GM12891 (cell line): ENCODE results near the gene LDLRAD3.

Experiments
- DNase-seq: peaks from one replicate; pipeline ENCODE4 v3.0.0; 2011; ENCODE audit warnings: low spot score; ENCODE audit not compliant: insufficient read length
- FAIRE-seq: peaks from 2 replicates; lab custom pipeline; 2011; peaks lifted over from hg19 to GRCh38; lab: Jason Lieb, UNC
- PAX5 ChIP-seq: IDR thresholded peaks from 2 replicates; pipeline ENCODE4 v1.6.1; 2011; ENCODE audit warnings: low read length, moderate library complexity, mild to moderate bottlenecking; ENCODE audit not compliant: insufficient read depth, severe bottlenecking
- POLR2A ChIP-seq: IDR thresholded peaks from 2 replicates; pipeline ENCODE4 v1.6.1; 2011; ENCODE audit warnings: low read depth, low read length, control low read depth
- POLR2AphosphoS5 ChIP-seq: IDR thresholded peaks from 2 replicates; pipeline ENCODE4 v1.6.1; 2011; ENCODE audit warnings: low read depth, low read length, control low read depth
- POU2F2 ChIP-seq: IDR thresholded peaks from 2 replicates; pipeline ENCODE4 v1.6.1; 2011; ENCODE audit warnings: low read depth, mild to moderate bottlenecking, control low read depth, low read length, moderate library complexity
- SPI1 ChIP-seq: IDR thresholded peaks from 2 replicates; pipeline ENCODE4 v1.6.1; 2011; ENCODE audit warnings: low read depth, low read length, control low read depth
- TAF1 ChIP-seq: IDR thresholded peaks from 2 replicates; pipeline ENCODE4 v1.6.1; 2011; ENCODE audit warnings: low read depth, low read length, control low read depth

The LDLRAD3 gene

DNA sequence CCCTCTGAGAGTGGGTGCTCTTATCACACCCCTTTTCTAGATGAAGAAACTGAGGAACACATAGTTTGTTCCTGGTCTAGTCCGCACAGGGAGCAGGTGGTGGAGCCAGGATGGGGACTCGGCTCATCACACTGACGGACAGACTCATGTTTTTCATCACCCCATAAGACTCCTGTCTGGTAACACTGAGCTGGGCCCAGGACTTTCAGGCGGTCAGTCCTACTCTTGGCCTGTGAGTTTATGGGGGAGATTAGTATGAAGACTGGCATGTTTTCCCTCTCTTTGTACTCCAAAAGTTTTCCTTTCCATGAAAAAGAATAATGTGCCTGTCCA, 160.8 kb downstream of the LDLRAD3 start:
- FAIRE-seq (no peak), DNase-seq (no peak)
- TF ChIP-seq POU2F2 (no peak), POLR2A (no peak), SPI1 (no peak), TAF1 (no peak), PAX5 (no peak), POLR2AphosphoS5 (no peak)

DNA sequence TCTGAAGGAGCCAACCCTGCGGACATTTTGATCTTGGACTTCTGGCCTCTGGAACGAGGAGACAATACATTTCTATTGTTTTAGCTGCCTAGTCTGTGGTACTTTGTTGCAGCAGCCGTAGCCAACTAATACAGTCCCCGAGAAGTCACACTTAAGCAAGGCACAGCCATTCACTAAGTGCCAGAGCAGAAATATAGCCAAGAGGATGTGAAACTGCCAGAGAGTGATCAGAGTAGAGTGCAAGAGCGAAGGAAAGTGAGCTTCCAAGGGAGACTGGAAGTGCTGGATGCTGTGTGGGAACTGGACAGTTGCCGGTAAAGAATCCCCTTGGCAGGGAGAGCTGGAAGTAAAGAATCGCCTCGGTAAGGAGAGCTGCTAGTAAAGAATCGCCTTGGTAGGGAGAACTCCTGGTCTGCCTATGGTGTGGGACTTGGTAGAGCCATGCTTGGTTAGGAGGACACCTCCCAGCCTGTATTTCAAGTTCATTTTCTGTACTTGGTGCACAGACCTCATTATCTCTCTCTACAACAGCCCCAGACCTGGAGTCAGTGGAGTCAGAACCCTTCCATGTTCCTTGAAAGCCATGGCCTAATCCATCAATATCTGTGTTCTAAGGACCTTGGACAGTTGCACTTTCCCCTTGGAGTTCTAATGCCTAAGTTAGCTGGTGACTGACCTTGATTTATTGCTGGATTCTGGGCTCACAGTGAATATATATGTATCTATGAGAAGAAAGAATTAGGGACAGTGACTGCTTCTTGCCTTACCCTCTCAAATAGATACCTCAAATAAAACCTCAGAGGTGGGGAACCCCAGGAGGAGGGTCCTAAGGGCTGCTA, 162.1 kb downstream of the LDLRAD3 start:
- no peak for DNase-seq
- FAIRE-seq, result no peak
- TF ChIP-seq SPI1 (peak; percentile 61; the same call in 1 of the 2 replicates), POLR2A (no peak), POU2F2 (no peak), PAX5 (no peak), TAF1 (no peak), POLR2AphosphoS5 (no peak)

DNA sequence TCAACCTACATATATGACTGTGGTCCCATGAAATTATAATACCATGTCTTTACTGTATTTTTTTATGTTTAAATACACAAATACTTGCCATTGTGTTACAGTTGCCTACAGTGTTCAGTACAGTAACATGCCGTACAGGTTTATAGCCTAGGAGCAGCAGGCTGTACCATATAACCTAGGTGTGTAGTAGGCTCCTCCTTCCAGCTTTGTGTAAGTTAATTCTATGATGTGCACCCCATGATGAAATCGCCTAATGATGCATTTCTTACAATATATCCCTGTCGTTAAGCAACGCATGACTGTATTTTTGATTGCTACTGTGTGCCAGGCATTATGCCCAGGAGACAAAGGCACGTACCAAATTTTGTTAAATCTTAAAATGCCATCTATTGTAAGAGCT, 163.7 kb downstream of the LDLRAD3 start:
- TF ChIP-seq POLR2AphosphoS5 (no peak), TAF1 (no peak), POU2F2 (no peak), SPI1 (no peak), POLR2A (no peak), PAX5 (no peak)
- no peak for DNase-seq
- FAIRE-seq, result no peak

DNA sequence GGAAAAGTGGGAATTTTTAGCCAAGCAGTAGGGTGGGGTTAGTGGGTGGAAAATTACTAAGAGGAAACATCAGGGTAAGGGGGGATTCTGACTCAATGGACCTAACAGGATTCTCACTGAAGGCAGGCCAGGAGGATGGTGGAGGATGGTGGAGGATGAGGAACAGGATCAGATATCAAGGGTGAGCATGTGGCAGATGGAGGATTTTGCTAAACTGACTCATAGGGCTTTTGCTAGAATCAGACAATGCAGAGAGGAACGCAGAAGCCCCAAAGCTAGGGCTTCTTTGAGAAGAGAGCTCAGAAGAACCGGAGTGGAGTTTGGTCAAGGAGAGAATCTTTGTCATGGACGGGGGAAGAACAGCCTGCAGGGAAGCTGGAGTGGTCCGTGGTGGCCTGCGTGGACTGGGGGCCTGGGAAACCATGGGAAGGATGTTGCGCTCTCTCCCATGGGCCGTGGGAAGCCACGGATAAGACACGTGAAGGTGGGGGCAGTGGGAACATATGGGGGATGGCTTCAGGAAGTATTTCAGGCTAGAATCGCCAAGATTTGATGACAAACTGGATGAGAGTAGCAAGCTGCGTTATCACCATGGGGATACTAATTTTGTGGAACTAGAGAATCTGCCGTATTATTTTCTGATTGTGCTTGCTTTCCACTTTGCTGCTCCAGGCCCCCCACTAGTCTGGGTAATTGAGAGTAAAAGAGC, 165.2 kb downstream of the LDLRAD3 start:
- FAIRE-seq (no peak), DNase-seq (no peak)
- TF ChIP-seq POU2F2 (no peak), POLR2A (no peak), SPI1 (no peak), TAF1 (no peak)

DNA sequence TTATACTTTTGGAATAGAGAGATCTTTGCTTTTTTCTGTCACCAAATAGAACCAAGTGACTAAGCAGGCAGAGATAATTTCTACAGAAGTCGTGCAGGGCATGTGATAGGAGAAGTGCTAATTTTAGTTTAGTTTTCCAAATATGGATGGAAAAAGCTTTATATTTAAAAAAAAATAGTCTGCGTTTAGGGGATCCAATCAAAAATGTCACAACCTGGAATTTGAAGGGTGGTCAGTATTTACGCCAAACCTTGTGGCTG, 165.7 kb downstream of the LDLRAD3 start:
- TF ChIP-seq TAF1 (no peak), POLR2A (no peak), SPI1 (no peak), POU2F2 (no peak), POLR2AphosphoS5 (no peak), PAX5 (no peak)
- FAIRE-seq (no peak), DNase-seq (no peak)

DNA sequence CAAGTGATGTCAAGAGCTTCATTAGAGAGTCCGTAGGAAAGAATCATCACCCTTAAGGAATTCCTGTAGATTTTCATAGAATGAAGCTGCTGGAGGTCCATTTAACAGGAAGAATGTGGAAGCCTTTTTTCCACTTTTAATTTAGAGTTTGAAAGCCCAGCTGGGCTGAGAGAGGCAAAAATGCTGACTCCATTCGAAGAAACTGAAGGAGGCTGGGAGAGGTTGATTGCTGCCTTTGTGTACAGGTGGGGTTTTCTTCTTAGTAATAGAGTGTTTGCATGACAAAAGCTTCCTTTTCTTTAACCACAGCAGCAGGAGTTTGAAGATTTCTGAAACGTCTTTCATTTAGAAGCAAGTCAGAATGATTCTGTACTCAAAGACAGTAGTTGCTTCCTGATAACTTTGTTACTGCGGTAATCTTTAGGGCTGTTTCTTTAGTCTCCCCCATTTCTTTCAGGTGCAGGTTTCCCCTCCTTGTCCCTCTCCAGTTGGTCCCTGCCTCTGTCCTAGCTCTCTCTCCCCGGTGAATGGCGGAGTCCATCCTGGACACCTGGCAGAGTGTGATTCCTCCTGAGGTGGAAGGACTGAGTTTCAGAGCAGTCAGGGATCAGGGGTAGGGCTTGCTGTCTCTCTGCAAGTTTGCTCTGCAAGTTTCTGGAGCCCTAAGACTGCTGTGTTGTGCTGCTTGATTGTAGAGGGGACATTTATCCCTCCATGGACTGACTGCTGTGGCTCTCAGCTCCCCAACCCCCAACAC, 166.2 kb downstream of the LDLRAD3 start:
- FAIRE-seq (peak; percentile 13), DNase-seq (peak; percentile 17)
- no peak for TF ChIP-seq POLR2A
- no peak for TF ChIP-seq TAF1
- no peak for TF ChIP-seq POLR2AphosphoS5
- no peak for TF ChIP-seq SPI1
- no peak for TF ChIP-seq POU2F2
- no peak for TF ChIP-seq PAX5

DNA sequence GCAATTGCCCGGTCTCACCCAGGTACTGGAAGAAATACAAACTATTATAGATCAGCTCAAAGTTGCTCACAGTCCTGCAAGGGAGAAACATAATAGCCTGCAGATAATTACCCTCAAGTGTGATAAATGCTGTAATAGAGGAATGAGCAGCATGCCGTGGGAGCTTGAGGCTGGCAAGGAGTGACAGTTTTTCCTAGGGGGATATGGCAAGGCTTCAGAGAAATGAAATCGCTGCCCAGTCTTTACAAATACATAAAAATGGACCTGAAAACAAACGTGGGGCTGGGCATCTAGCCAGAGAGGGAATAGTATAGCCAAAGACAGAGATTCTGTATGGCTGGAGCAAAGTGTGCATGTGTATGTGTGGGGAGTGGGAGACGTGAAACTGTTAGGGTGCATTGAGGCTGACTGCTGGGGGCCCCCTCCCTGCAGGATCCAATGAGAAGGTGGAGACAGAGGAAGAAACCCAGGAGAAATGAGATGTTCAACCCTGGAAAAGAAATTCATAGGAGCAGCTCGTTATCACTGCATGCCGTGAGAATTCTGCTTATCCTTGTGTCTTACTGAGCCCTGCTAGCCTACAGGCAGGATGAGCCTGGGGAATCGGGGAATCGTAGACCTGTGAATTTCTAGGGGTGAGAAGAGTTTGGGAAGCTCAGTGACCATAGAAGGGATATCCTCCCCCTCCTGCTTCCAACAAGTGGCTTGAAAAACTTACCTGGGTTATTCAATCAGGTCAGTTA, 167.0 kb downstream of the LDLRAD3 start:
- FAIRE-seq (no peak), DNase-seq (no peak)
- TF ChIP-seq SPI1, result no peak
- TF ChIP-seq POU2F2, result no peak
- TF ChIP-seq POLR2AphosphoS5, result no peak
- no peak for TF ChIP-seq TAF1
- TF ChIP-seq POLR2A, result no peak
- no peak for TF ChIP-seq PAX5

DNA sequence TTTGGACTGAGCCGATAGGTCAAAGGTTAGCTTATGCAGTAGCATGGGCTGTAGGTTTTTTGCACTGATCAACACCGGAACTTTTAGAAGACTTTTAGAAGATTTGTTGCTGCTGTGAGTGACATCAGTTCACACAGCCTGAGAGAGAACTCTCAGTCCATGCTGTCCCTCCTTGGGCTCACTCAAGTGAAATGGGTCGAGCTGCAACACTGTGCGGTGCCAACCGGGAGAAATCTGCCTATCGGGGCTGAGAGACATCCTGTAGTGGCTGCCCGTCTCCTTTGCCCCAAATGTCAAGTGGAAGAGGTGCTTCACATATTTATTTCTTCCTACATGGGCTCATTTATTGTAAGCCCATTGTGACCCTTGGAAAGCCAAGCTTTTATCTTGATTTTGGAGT, 170.2 kb downstream of the LDLRAD3 start:
- FAIRE-seq, result no peak
- no peak for TF ChIP-seq TAF1
- TF ChIP-seq POU2F2, result no peak
- no peak for TF ChIP-seq SPI1
- TF ChIP-seq POLR2A, result no peak
- no peak for TF ChIP-seq POLR2AphosphoS5

DNA sequence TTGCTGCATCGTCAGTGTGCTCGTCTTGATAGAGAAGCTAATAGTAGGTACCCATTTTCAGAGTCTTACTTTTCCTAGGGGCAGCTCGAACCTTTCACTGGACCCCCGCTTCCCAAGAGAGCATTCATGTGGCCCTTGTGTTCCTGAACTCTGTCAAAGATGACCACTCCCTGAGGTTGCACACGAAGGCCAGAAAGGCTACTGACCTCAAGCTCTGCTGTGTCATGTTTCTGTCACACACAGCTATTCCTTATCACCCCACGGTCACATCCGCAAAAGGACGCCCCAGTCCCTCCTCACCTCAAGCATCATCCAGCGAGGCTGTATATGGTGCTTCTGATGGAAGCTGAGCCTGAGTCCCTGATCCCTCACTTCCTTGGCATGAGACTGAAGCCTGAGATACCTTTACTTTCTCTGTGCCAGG, 171.5 kb downstream of the LDLRAD3 start:
- FAIRE-seq, result no peak
- no peak for DNase-seq
- TF ChIP-seq TAF1 (no peak), PAX5 (no peak), POU2F2 (no peak), POLR2A (no peak), POLR2AphosphoS5 (no peak), SPI1 (no peak)

More for the DNA sequence above, 170.2 kb downstream of the LDLRAD3 start:
- no peak for DNase-seq
